Kidney epithelial cell (primary cell): ENCODE measurements around the gene FMO3. TPM values are rescaled to one million over a fixed set of nuclear protein-coding genes. Genes with fewer than 3 reads are reported as not detected.

Experiments used
- DNase-seq: peaks from one replicate; pipeline ENCODE4 v3.0.0-alpha.2; 2010; ENCODE audit warnings: low read depth
- H3K27me3 ChIP-seq: 2 replicates; pipeline ENCODE4 v1.6.0; 2011; ENCODE audit warnings: low read length; ENCODE audit not compliant: control insufficient read depth, insufficient read depth
- H3K36me3 ChIP-seq: 2 replicates; pipeline ENCODE4 v1.5.1; 2011; ENCODE audit warnings: low read length; ENCODE audit not compliant: control insufficient read depth, insufficient read depth
- H3K4me3 ChIP-seq: 2 replicates; pipeline ENCODE4 v1.5.1; 2011; ENCODE audit warnings: low read depth, mild to moderate bottlenecking, control low read depth, low read length
- total RNA-seq: library from RNA; depleted of rRNA; stranded (reverse); fragments of >200 nt; gene quantifications from 2 replicates; pipeline ENCODE4 v1.2.3, GENCODE V29; 2015
- TF ChIP-seq, protein P1 (sequence below): IDR thresholded peaks from 2 replicates; pipeline ENCODE4 v1.5.1; 2011; ENCODE audit warnings: mild to moderate bottlenecking, moderate library complexity, low read length, control low read depth, inconsistent platforms; ENCODE audit not compliant: insufficient read depth, poor library complexity, severe bottlenecking

The FMO3 gene
- total RNA-seq, 1 donor from 2014 or later = not detected

DNA sequence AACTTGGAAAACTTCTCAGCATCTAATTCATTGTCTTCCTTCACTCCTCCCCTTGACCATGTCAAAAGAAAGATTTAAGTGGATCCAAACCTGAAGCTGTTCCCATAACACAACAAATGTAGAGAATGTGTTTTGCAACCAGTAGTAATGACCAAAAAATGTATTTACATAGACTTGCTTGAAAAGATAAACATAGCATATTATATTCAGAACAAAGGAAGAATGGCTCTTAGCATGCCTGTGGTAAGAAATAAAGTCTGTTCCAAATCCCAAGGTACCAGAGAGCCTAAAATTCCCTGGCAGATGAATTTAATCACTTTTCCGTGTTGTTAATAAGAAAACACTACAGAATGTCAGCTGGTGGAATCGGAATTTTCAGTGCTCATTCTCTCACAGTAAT, 36.8 kb downstream of the FMO3 start:
- Histone ChIP-seq H3K36me3 (no peaks in the 10 kb centered on the region), H3K4me3 (no peak overlapping the region), H3K27me3 (no peaks in the 10 kb centered on the region)
- no peak for DNase-seq
- TF ChIP-seq, protein P1, sequence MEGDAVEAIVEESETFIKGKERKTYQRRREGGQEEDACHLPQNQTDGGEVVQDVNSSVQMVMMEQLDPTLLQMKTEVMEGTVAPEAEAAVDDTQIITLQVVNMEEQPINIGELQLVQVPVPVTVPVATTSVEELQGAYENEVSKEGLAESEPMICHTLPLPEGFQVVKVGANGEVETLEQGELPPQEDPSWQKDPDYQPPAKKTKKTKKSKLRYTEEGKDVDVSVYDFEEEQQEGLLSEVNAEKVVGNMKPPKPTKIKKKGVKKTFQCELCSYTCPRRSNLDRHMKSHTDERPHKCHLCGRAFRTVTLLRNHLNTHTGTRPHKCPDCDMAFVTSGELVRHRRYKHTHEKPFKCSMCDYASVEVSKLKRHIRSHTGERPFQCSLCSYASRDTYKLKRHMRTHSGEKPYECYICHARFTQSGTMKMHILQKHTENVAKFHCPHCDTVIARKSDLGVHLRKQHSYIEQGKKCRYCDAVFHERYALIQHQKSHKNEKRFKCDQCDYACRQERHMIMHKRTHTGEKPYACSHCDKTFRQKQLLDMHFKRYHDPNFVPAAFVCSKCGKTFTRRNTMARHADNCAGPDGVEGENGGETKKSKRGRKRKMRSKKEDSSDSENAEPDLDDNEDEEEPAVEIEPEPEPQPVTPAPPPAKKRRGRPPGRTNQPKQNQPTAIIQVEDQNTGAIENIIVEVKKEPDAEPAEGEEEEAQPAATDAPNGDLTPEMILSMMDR = no peak

DNA sequence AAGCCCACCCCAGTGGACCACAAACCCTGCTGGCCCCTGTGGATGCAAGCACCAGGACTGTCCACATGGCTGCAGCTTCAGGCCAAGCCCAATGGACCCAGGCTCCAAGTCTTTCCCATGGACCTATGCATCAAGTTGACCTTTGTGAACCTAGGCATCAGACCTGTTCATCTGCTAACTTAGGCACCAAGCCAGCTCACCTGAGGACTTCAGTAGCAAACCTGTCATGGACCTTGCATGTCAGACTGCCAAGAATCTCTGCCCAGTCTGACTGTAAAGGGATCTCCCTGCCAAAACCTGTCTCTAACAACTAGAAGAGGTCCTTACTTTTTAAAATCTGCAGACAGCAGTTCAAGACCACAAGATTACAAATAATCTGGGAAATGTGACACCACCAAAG, 37.8 kb downstream of the FMO3 start:
- no peaks in the 10 kb centered on the region for H3K36me3 ChIP-seq
- no peak for DNase-seq
- H3K4me3 ChIP-seq = no peak overlapping the region
- H3K27me3 ChIP-seq = no peaks in the 10 kb centered on the region
- TF ChIP-seq, protein P1 = no peak

DNA sequence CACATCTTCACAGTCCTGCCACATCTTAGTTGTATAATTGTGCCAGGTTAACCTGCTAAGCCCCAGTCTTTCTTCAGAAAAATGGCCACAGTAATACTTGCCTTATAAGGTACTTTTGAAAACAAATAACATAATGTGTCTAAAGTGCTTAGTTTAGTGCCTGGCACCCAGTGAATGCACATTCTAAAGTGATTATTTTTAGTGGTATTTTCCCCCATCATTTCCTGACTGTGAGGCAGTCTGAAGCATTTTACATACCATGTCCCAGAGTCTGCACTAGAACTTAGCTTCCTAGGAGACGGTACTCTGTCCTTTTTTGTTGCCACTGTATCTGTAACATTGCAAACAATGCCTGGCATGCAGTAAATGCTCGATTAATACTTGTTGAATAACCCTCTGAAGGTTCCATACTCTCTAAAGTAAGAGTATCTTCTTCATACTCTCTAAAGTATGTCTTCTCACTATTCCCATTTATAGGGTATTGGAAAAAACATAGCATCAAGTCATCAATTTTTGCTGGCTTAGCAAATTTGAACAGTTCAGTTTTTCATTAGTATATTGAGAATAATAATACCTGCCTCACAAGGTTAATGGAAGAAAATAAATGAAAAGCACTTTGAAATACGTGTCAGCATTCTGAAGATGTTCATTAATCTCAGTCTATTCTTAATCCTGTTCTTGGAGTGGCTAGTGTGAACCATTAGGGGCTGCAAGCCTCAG, 43.7 kb downstream of the FMO3 start:
- TF ChIP-seq, protein P1 = no peak
- no peak for DNase-seq
- Histone ChIP-seq H3K4me3 (no peak overlapping the region), H3K36me3 (no peaks in the 10 kb centered on the region), H3K27me3 (no peaks in the 10 kb centered on the region)

DNA sequence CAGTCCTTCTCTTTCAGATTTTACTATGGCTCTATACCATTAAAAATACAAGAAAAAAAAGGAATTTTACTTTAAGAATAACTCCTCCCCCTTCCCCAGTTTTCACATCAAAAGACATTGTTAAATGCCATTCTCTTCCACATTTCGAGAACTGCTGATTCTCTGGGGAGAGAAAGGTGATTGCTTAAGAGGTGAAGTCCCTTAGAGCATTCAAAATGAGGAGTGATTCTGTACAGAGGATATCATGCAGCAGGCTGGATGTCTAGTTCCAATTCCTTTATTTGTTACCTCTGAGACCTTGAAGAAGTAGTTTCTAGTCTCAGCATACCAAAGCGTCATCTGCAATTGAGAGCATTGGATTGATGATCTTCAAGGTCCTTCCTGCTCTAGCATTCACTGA, 46.9 kb downstream of the FMO3 start:
- Histone ChIP-seq H3K4me3 (no peak overlapping the region), H3K27me3 (no peaks in the 10 kb centered on the region), H3K36me3 (no peaks in the 10 kb centered on the region)
- no peak for DNase-seq
- TF ChIP-seq, protein P1 = no peak

GRCh38 chr1:171138980-171139379, 48.3 kb downstream of the FMO3 start:
- no peak overlapping the region for H3K4me3 ChIP-seq
- no peak for DNase-seq

GRCh38 chr1:171139890-171140289, 49.2 kb downstream of the FMO3 start:
- Histone ChIP-seq H3K4me3 (no peak overlapping the region), H3K36me3 (no peaks in the 10 kb centered on the region), H3K27me3 (no peaks in the 10 kb centered on the region)
- no peak for DNase-seq
- TF ChIP-seq, protein P1 = no peak

More at GRCh38 chr1:171138980-171139379, 48.3 kb downstream of the FMO3 start:
- H3K36me3 ChIP-seq = no peaks in the 10 kb centered on the region
- H3K27me3 ChIP-seq = no peaks in the 10 kb centered on the region
- TF ChIP-seq, protein P1 = no peak
